Omental fat pad (tissue), 4 donors: ENCODE measurements around the gene RBMXL2. TPM values are rescaled to one million over a fixed set of nuclear protein-coding genes. Genes with fewer than 3 reads are reported as not detected.

Experiments used
- ATAC-seq: fragments of 150-250 bp; one replicate; pipeline ENCODE4 v1.9.1; 2016; ENCODE audit warnings: mild to moderate bottlenecking, moderate library complexity; ENCODE audit not compliant: low FRiP score
- DNase-seq: peaks from one replicate; pipeline ENCODE4 v3.0.0-alpha.2; 2019; ENCODE audit warnings: low spot score
- total RNA-seq, 4 donors: library from RNA; depleted of rRNA; stranded (reverse); fragments of >200 nt; gene quantifications; one replicate each; pipeline ENCODE4 v1.1.0, GENCODE V29; 2016
- TF ChIP-seq, protein P1 (sequence below), 3 donors: fragments of 450-650 bp; IDR thresholded peaks; one replicate each; pipeline ENCODE4 v1.5.1; 2016 to 2017; ENCODE audit warnings: antibody characterized with exemption in 3 of 3, mild to moderate bottlenecking in 3 of 3, moderate library complexity in 2 of 3

The RBMXL2 gene
- total RNA-seq, 4 donors from 2014 or later: not detected

DNA sequence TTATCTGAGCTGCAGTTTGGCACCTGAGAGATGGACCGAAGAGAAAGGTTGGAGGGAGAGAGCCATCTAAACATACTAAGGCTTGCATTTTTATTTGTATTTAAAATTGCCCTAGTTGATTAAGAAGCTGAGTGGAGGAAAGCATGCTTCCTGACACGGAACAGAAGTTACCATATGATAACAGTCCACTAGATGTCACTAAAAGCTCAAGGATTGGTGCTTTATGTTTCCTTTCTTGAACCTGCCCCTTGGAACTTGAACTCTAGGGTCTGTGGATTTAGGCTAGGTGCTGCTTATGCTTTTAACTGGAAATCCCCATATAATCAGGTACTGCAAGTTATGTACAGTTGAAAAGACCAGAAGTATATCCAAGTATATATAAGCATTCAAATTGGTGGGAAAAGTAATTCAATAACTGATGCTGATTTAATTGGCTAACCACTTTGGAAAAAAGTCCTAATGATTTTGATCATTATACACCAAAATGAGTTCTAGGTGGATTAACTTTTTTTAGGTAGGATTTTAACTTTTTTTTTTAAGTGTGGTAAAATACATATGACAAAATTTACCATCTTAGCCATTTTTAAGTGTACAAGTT, 9.5 kb downstream of the RBMXL2 start:
- ATAC-seq (no peak), DNase-seq (no peak)
- TF ChIP-seq, protein P1, sequence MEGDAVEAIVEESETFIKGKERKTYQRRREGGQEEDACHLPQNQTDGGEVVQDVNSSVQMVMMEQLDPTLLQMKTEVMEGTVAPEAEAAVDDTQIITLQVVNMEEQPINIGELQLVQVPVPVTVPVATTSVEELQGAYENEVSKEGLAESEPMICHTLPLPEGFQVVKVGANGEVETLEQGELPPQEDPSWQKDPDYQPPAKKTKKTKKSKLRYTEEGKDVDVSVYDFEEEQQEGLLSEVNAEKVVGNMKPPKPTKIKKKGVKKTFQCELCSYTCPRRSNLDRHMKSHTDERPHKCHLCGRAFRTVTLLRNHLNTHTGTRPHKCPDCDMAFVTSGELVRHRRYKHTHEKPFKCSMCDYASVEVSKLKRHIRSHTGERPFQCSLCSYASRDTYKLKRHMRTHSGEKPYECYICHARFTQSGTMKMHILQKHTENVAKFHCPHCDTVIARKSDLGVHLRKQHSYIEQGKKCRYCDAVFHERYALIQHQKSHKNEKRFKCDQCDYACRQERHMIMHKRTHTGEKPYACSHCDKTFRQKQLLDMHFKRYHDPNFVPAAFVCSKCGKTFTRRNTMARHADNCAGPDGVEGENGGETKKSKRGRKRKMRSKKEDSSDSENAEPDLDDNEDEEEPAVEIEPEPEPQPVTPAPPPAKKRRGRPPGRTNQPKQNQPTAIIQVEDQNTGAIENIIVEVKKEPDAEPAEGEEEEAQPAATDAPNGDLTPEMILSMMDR (IDR thresholded peaks at IDR 0.05): no peak

DNA sequence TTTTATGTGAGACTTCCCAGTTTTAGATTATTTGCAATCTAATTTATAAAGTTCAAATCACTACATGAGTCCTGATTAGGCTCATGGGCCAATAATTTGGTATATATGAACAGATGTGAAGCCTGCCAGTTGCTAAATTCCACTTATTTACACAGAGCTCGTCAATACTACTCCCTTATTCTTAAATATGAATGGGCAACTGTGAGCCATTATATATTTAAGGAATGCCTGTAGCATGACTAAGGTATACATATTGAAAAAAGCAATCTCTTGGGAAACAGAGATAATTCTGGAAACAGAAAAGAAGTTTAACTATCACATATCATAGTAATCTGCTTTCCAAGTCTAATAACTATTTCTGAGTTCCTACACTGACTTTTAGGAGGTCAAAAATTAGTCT, 27.0 kb downstream of the RBMXL2 start:
- TF ChIP-seq, protein P1 (IDR thresholded peaks at IDR 0.05): no peak
- no peak for ATAC-seq

DNA sequence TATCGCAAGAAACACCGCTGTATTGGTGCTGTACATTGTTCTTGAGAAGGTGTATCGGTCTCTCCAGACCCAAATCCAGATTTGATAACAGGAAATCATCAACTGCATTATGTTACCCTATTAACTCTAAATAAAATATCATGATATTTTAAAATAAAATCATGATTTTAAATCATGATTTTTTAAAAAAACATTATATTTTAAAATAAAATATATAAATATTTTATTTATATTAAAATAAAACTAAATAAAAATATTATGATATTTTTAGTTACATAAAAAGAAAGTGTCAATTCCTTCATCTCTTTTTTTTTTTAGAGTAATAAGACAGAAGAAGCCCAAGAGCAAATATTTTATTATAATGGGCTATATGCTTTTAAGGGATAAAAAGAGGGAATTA, 27.6 kb downstream of the RBMXL2 start:
- TF ChIP-seq, protein P1 (IDR thresholded peaks at IDR 0.05): no peak
- DNase-seq (no peak), ATAC-seq (no peak)

More for the DNA sequence above, 27.0 kb downstream of the RBMXL2 start:
- no peak for DNase-seq

DNA sequence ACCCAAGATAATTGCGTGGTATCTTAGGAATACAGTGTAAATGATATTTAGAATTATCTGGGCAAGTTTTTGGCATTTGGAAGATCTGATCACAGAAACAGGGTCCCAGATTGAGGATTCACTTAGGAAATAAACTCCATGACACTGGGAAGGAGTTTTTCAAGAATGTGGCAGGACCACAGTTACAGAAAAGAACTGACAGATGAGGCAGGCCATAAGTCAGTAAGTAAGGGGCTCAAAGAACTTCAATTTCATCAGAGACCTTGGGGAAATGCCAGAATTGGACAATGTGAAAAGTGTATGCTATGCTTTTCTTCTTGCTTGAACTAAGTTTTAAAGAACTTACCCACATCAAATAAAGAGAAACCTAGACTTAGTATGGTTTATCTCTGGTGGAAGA, 49.3 kb downstream of the RBMXL2 start:
- DNase-seq (no peak), ATAC-seq (no peak)
- TF ChIP-seq, protein P1 (IDR thresholded peaks at IDR 0.05): no peak

Other genes starting within 250 kb of the RBMXL2 start
- not detected for gene OR10A5, start 243.3 kb upstream of the RBMXL2 start, total RNA-seq
- gene OR10A2, start 225.9 kb upstream of the RBMXL2 start, total RNA-seq: not detected
- gene OR10A4, start 212.4 kb upstream of the RBMXL2 start, total RNA-seq: not detected
- 1 to 10 TPM in 1 of 4 donors, not detected in 3; 1.1 TPM for gene OR2D2, start 196.5 kb upstream of the RBMXL2 start, total RNA-seq
- gene OR2D3, start 168.0 kb upstream of the RBMXL2 start, total RNA-seq: not detected
- gene ZNF215, start 162.6 kb upstream of the RBMXL2 start, total RNA-seq: 1 to 10 TPM in 3 of 4 donors, under 1 TPM in 1; 0.36 to 2.9 (median 1.7) TPM
- 1 to 10 TPM in 3 of 4 donors, not detected in 1; 1.4 to 2.0 (median 1.9) TPM for gene ZNF214, start 68.7 kb upstream of the RBMXL2 start, total RNA-seq
- not detected for gene NLRP14, start 68.5 kb upstream of the RBMXL2 start, total RNA-seq
- gene SYT9, start 162.9 kb downstream of the RBMXL2 start, total RNA-seq: under 1 TPM in 2 of 4 donors, not detected in 2; 0.13 to 0.46 TPM